GM21529 (cell line): ENCODE results near the gene UVRAG.

Experiments used
- ATAC-seq: cut with Tn5 transposase; IDR thresholded peaks from one replicate; pipeline ENCODE4 v1.9.1; 2021; ENCODE audit not compliant: unreplicated experiment

Gene UVRAG

DNA sequence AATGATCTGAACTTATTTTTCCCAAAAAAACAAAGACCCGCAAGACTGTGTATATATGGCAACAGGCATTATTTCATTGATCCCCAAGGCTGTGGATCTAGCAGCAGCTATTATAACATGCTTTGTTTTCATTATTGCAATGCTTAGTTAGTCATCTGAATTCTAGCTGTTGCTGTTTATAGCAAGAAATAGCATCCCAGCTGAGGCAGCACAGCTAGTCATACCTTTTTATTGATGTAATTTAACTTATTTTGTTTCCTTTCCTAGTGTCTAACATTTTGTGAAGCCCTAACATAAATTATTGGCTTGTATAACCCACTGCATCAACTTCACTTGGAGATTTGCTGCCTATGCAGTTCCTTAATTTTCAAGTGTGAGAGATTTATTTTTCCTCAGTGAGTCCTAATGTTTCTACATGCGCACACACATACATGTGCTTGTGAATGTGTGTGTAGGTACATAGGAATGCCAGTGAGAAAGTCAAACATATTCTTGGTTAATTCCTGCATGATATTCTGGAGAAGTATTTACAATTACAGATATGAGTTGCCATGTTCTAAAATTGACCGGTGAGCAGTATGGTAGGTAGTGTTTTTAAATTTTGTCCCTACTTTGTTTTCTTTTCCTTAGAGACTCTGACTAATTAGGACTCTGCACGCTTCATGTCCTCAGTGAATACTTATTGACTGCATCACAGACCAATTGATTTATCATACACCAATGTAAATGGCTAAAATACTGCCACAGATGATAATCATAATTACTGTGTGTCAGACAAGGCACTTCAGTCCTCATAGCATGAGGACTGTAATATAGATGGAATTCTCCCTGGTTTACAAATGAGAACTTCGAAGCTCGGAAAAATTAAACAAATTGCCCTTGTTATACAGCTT lies 272.0 kb downstream of the UVRAG start:
- ATAC-seq = no peak

DNA sequence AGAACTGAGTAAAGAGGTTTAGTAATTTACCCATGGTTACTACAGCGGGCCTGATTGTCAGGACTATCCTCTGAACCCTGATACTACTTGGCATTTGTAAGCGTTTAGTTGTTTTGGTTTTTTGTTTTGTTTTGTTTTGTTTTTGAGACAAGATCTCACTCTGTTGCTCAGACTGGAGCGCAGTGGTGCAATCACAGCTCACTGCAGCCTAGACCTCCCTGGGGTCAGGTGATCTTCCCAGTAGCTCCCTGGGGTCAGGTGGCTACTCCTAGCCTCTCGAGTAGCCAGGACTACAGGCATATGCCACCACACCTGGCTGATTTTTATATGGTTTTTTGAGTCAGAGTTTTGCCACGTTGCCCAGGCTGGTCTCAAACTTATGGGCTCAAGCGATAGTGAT lies 272.7 kb downstream of the UVRAG start:
- no peak for ATAC-seq

GRCh38 chr11:76088511-76088910 lies 273.5 kb downstream of the UVRAG start:
- ATAC-seq = no peak

GRCh38 chr11:76090174-76090573 lies 275.2 kb downstream of the UVRAG start:
- ATAC-seq = no peak

- no peak for ATAC-seq
Measured at GRCh38 chr11:76090821-76091220, 275.8 kb downstream of the UVRAG start.

DNA sequence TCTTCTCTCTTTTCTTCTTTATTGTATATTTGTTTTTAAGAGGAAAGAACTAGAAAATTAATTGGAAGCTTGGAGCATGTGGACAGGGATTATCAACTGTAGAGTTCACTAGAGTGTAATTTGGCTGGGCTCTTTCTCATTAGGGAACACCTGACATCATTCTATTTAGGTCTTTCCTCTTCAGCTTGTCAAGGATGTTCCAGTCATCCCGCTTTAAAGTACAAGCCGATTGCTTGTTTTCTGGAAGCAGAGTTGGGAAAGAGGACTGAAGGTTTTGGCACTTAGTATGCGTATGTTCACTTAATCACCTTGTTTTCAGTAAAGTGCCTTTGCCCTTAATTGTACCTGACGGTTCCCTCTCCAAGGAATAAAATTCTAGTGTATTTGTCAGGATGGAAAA lies 279.7 kb downstream of the UVRAG start:
- no peak for ATAC-seq

- no peak for ATAC-seq
Measured at GRCh38 chr11:76095891-76096290, 280.9 kb downstream of the UVRAG start.

DNA sequence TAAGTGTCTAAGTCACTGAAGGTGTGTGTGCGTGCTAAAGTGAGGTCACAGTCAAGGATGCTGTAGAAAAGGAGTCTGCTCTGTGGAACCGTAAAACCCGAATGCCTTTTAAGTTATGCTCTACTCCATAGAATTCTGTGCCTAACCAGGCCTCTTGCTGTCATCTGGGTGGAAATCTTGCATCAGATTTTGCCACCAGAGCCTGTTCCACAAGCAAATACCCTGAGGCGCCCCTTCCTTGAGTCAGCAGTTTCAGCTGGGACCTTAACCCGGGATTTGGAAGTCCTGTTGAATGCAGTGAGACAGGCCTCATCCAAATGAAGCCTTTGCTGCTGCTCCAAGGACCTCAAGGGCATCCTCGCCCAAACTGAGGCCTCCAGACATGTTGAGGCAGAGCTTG lies 281.5 kb downstream of the UVRAG start:
- no peak for ATAC-seq

DNA sequence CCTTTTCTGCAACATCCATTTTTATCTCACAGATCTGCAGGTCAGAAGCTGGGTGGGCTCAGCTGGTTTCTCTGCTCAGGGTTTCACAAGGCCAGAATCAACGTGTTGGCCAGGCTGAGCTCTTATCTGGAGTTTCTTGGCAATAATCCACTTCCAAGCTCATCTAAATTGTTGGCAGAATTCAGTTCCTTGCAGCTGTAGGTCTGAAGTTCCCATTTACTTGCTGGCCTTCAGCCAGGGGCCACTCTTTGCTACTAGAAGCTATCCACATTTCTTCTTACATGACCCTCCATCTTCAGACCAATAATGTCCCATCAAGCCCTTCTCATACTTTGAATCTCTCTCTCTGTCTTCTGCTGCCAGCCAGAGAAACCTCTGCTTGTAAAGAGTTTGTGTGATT lies 287.8 kb downstream of the UVRAG start:
- ATAC-seq = no peak

DNA sequence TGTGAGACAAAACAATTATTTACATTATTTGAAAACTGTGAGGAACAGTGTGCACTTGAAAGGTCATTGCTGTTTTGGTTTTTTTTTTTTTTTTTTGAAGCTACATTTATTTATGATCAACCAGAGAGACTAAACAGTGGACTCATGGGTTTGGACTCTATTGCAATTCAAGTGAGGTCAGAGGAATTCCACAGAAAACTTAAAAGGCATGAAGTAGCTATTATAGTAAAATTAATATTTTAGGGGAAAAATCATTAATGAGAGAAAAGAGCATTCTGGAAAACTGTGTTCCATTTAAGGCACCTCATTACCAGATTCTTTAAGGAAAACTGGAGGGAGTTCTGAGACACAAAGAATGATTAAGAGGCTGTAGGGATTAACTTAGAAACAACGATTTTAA lies 288.4 kb downstream of the UVRAG start:
- no peak for ATAC-seq

GRCh38 chr11:76104285-76104684 lies 289.3 kb downstream of the UVRAG start:
- ATAC-seq = no peak

GRCh38 chr11:76105637-76106036 lies 290.6 kb downstream of the UVRAG start:
- ATAC-seq = no peak

DNA sequence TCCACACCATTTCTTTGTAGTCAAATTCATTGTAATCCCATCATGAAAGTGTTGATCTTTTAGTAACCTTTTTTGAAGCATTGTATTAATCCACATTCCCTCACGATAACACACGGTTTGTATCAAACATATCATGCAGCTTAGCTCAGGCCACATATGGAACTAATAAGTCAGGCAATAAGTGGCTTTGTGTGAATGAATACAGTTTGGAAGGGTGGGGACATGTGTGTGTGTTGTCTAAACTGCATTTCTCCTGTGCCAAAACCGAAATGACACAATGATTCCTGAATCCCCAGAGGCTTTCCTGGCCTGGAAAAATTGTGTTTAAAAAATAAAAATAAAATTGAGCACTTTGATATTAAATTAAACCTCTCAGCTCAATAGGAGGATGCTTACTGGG lies 293.0 kb downstream of the UVRAG start:
- ATAC-seq = no peak

DNA sequence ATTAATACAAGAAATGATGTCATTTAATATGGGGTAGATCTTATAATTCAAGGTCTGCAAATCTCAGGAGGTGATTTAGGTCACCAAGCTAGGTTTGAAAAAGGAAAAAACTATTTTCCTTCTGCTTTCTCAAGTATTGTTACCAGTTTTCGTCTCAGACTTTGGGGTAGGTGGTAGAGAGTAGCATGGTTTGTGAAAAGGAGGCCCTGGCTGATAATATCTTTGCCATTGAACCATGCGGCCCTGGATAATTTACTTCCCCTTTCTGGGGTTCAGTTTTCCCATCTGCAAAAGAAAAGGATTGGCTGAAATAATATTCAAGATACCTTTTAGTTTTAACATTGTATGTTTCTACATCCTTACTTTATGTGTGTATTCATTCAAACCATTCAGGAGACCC lies 299.2 kb downstream of the UVRAG start:
- ATAC-seq = no peak

- no peak for ATAC-seq
Measured at GRCh38 chr11:76115555-76115954, 300.5 kb downstream of the UVRAG start.

DNA sequence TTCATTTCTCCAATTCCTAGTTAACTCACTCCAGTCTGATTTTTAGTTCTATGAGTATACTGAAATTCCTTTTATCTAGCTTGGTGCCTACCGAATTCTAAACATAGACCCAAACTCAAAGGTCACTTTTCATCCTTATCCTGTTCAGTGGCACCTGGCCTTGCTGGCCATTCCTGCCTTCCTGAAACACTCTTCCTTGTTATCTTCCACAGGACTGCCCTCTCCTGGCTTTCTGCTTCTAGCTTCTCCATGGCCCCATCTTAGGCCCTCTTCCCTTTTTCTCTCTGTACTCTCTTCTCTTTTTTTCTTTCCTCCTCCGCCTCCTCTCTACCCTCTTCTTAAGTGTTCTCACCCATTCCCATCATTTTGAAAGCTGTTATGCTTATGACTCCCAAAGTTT lies 304.0 kb downstream of the UVRAG start:
- ATAC-seq = no peak

GRCh38 chr11:76119779-76120178 lies 304.8 kb downstream of the UVRAG start:
- ATAC-seq = no peak

DNA sequence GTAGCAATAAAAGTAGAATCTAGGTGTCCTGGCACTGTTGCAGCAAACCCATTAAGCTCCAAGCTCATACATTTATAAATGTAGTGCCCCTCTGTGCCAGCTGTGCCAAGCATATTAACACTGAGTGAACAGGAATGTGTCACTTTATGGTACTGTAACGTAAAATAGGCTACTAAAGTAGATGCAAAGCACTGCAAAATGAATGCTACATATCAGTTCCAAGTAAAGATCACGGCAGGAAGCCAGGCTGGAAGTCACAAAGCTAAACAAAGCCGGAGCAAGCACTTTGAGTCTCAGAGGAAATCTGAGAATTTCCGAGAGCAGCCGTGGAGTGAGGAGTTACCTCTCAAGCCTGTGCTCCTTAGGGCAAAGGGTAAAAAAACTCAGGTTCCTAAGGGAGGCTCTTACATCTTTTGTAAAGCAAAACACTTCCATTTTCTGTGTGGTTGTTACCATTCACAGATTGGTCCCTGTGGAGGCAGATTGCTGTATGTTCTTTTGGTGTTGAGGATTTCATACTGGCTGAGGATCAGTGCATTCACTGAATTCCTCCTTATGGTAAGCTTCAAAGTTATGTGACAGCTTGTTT lies 305.6 kb downstream of the UVRAG start:
- ATAC-seq = no peak

- ATAC-seq = no peak
Measured at GRCh38 chr11:76123248-76123647, 308.2 kb downstream of the UVRAG start.

DNA sequence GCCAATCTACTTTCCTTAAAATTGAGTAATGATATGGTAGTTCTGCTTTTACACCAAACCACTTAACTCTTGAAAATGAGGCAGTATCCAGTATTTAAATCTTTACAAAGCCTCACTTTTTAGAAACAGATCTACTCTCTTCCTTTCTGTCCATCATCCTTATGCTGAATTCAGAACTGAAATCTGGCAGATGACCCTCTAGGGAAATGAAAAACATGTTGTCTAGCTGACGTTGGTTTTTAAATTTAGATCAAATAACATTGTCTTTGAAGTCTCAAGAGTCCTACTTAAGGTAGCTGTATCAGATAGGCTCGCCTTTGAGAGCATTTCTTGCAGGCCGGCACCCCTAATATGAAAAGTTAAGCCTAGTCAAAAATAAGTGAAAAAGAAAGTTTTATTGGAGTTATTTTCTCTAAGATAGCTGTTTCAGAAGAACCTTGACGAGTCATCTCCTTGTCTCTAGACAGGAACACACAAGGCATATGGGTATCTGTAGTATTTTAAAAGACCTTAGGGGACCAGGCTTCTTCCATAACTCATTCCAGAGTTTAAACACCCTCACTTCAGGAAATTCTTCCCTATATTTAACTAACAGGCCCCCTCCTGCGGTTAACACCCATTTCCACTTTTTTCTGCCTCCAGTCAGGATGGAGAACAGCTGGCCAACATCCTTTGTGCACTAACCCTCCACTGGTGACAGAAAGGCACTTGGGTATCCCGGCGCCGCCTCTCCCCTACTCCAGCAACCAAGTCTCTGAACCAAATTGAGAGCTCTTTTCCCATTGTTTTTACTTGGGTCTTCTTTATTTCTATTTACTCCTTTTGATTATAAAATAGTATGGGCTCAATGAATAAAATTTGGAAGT lies 310.1 kb downstream of the UVRAG start:
- ATAC-seq = peak; percentile 82

DNA sequence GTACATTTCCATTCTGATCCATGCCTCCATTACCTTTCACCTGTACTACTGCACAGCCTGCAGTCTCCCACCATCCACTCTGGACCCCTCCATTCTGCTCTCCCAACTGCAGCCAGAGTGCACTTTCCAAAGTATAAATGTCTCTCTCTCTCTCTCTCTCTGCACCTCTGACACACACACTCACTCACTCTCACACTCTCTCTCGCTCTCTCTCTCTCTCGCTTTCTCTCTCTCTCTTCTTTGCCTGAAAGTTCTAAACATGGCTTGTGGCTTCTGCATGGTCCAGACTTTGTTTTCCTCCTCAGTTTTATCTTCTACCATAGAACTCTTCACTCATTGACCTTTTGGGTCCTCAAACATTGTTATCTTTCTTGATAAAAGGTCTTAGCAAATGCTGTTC lies 314.7 kb downstream of the UVRAG start:
- no peak for ATAC-seq

GRCh38 chr11:76131142-76131541 lies 316.1 kb downstream of the UVRAG start:
- ATAC-seq = no peak
